OCI-LY7 (cell line): ENCODE results near the gene SCYL3. TPM values are rescaled to one million over a fixed set of nuclear protein-coding genes. Genes with fewer than 3 reads are reported as not detected.

ENCODE experiments used
- BruUV-seq: library from RNA; stranded (reverse); fragments of 400-500 nt; replicated peaks from 2 replicates; lab custom pipeline; 2021; lab: Mats Ljungman, UMichigan
- CTCF ChIA-PET: fragments of 300-600 bp; sonication (Branson Sonifier 250); formaldehyde crosslinking; loops from one replicate; lab custom pipeline; 2022; ENCODE audit warnings: antibody characterized with exemption; ENCODE audit not compliant: unreplicated experiment; lab: Charles Lee
- POLR2A ChIA-PET: fragments of 300-600 bp; sonication (Branson Sonifier 250); formaldehyde crosslinking; loops from one replicate; lab custom pipeline; 2022; ENCODE audit warnings: antibody characterized with exemption; lab: Charles Lee
- DNase-seq: peaks from one replicate; pipeline ENCODE4 v3.0.0-alpha.2; 2015; ENCODE audit warnings: low spot score
- H2AFZ ChIP-seq: fragments of 200-600 bp; sonication (generic), shearing (Covaris generic); 2 replicates; pipeline ENCODE4 v1.6.1; 2014; ENCODE audit warnings: mild to moderate bottlenecking, antibody characterized with exemption, low read length, moderate library complexity
- H3K27ac ChIP-seq: fragments of 200-600 bp; sonication (generic); 2 replicates; pipeline ENCODE4 v1.5.1; 2014; ENCODE audit warnings: mixed run types, low read depth, mild to moderate bottlenecking, moderate library complexity, low read length, inconsistent platforms; ENCODE audit not compliant: poor library complexity, severe bottlenecking
- H3K36me3 ChIP-seq: fragments of 200-600 bp; sonication (generic); 2 replicates; pipeline ENCODE4 v1.6.1; 2014; ENCODE audit warnings: mild to moderate bottlenecking, antibody characterized with exemption, low read length, moderate library complexity, mixed read lengths; ENCODE audit not compliant: insufficient read depth
- H3K4me1 ChIP-seq: fragments of 200-600 bp; sonication (generic); 2 replicates; pipeline ENCODE4 v1.5.1; 2014; ENCODE audit warnings: mild to moderate bottlenecking, low read length; ENCODE audit not compliant: insufficient read depth, poor library complexity, severe bottlenecking
- H3K4me2 ChIP-seq: fragments of 200-600 bp; sonication (generic); 2 replicates; pipeline ENCODE4 v1.6.1; 2014; ENCODE audit warnings: mild to moderate bottlenecking, low read length
- H3K4me3 ChIP-seq: fragments of 200-600 bp; sonication (generic); 2 replicates; pipeline ENCODE4 v1.5.1; 2014; ENCODE audit warnings: mild to moderate bottlenecking, low read depth, low read length; ENCODE audit not compliant: poor library complexity, severe bottlenecking
- H3K79me2 ChIP-seq: fragments of 200-600 bp; sonication (generic); 2 replicates; pipeline ENCODE4 v1.6.1; 2016; ENCODE audit warnings: low read depth, mild to moderate bottlenecking, low read length, moderate library complexity, mixed read lengths; ENCODE audit not compliant: insufficient read depth
- H3K9me2 ChIP-seq: fragments of 200-600 bp; sonication (generic); 2 replicates; pipeline ENCODE4 v1.6.1; 2016; ENCODE audit warnings: mild to moderate bottlenecking, low read length, mixed read lengths; ENCODE audit not compliant: insufficient read depth
- H3K9me3 ChIP-seq: fragments of 200-600 bp; sonication (generic); 2 replicates; pipeline ENCODE4 v1.6.1; 2014; ENCODE audit warnings: mild to moderate bottlenecking, mixed run types, low read length, mixed read lengths
- H4K20me1 ChIP-seq: fragments of 200-600 bp; sonication (generic); 2 replicates; pipeline ENCODE4 v1.6.1; 2014; ENCODE audit warnings: mild to moderate bottlenecking, antibody characterized with exemption, low read length, moderate library complexity, mixed read lengths; ENCODE audit not compliant: insufficient read depth
- CTCF ChIP-seq: fragments of 200-600 bp; sonication (generic); conservative IDR thresholded peaks from 2 replicates; pipeline ENCODE4 v1.5.1; 2014; ENCODE audit warnings: mild to moderate bottlenecking, antibody characterized with exemption, low read length, moderate library complexity, mixed read lengths
- EZH2phosphoT487 ChIP-seq: fragments of 200-600 bp; sonication (generic); IDR thresholded peaks from 2 replicates; pipeline ENCODE4 v1.6.1; 2018; ENCODE audit warnings: low read depth, borderline replicate concordance, mild to moderate bottlenecking, mixed run types, antibody characterized with exemption, low read length, moderate library complexity, mixed read lengths
- intact Hi-C: fragments of 100-400 bp; cut with micrococcal nuclease; formaldehyde crosslinking; loops from one replicate; pipeline ENCODE4 v1.10.0; 2022; ENCODE audit not compliant: unreplicated experiment
- total RNA-seq, 2 experiments: library from RNA; depleted of rRNA in 1 of 2; stranded (reverse); fragments of >200 nt in 1 of 2; shearing (Covaris generic) in 1 of 2; gene quantifications; 2 replicates each; pipeline ENCODE4 v1.2.3, GENCODE V29; 2014 to 2022

The SCYL3 gene
- total RNA-seq, 2 experiments from 2014 or later, result 5.9 to 7.6 TPM

DNA sequence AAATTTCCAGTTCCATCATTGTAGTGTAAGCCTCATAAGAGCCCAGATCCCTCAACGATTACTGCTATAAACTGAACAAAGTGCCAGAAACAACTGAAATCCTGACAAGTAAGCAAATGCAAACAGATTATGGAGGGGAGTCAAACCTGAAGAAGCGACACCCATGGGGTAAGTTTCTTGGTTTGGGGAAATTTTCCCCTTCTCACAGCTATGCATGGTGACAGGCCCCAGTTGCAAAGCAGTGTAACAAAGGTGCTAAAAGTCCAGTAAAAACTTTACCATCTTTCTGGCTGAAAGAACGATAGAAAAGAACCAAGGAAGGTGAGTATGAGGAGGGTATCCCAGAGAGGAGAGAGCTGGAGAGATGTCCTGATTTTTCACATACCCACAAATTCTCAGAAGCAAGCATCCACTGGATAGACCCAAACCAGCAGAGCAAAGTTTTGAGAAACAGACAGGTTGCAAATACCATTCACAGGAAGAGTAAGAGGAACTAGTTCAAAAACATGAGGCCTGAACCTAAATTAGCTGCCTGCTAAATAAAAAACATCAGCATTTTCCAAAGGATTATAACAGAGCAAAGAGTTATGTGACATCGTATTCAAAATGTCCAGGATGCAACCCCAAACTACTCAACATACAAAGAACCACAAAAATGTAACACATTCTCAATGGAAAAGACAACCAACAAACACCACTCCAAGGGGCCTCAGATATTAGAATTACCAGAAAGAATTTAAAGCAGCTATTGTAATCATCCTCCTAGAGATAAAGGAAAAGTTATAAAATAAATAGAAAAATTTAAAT lies 14.5 kb downstream of the SCYL3 start:
- intact Hi-C loops, result no loop called here
- TF ChIP-seq CTCF, result no peak
- TF ChIP-seq EZH2phosphoT487, result no peak
- H3K4me1 ChIP-seq, result peaks cover 9% of the 10 kb centered on the region
- BruUV-seq, result no TSS peak
- ChIA-PET CTCF (no interaction called here), POLR2A (interaction anchor here (0.7 to 0.9 kb wide), 2 partner anchors 25 to 249 kb away, joined by 3 read pairs; no protein-coding TSS in a partner anchor)
- H3K4me2 ChIP-seq, result peak overlapping the region; percentile 32; the same call in 1 of the 2 replicates
- peak; percentile 9 for DNase-seq
- H3K27ac ChIP-seq, result no peak overlapping the region
- H3K79me2 ChIP-seq, result no peaks in the 10 kb centered on the region
- H4K20me1 ChIP-seq, result no peaks in the 10 kb centered on the region
- H3K36me3 ChIP-seq, result peaks cover 31% of the 10 kb centered on the region
- no peak overlapping the region for H2AFZ ChIP-seq
- H3K9me2 ChIP-seq, result no peaks in the 10 kb centered on the region
- no peaks in the 10 kb centered on the region for H3K9me3 ChIP-seq
- no peak overlapping the region for H3K4me3 ChIP-seq

GRCh38 chr1:169878498-169878897 lies 15.2 kb downstream of the SCYL3 start:
- H3K4me3 ChIP-seq, result no peak overlapping the region
- H3K79me2 ChIP-seq, result no peaks in the 10 kb centered on the region
- CTCF ChIA-PET, result no interaction called here
- no peak overlapping the region for H3K27ac ChIP-seq
- no peaks in the 10 kb centered on the region for H3K9me3 ChIP-seq
- H3K4me2 ChIP-seq, result no peak overlapping the region
- no peaks in the 10 kb centered on the region for H3K9me2 ChIP-seq
- peaks cover 38% of the 10 kb centered on the region for H3K36me3 ChIP-seq
- no peak overlapping the region for H2AFZ ChIP-seq
- H3K4me1 ChIP-seq, result peaks cover 14% of the 10 kb centered on the region
- TF ChIP-seq CTCF (no peak), EZH2phosphoT487 (no peak)
- no TSS peak for BruUV-seq
- DNase-seq, result no peak
- POLR2A ChIA-PET, result interaction anchor here (0.7 to 0.9 kb wide), 2 partner anchors 25 to 248 kb away, joined by 3 read pairs; no protein-coding TSS in a partner anchor
- intact Hi-C loops, result no loop called here
- no peaks in the 10 kb centered on the region for H4K20me1 ChIP-seq
